Neuronal stem cell (in vitro differentiated cells): ENCODE results near the gene CASKIN2.

Source experiments
- DNase-seq: peaks from one replicate; pipeline ENCODE4 v3.0.0-alpha.2; 2013; ENCODE audit warnings: low spot score
- H2AFZ ChIP-seq: one replicate; pipeline ENCODE4 v1.6.1; 2013; ENCODE audit warnings: mild to moderate bottlenecking, low read length, inconsistent platforms
- H2AK5ac ChIP-seq: 2 replicates; pipeline ENCODE4 v1.6.1; 2013; ENCODE audit warnings: low read depth, mild to moderate bottlenecking, inconsistent platforms, low read length, moderate library complexity, mixed read lengths
- H2BK120ac ChIP-seq: 2 replicates; pipeline ENCODE4 v1.6.1; 2013; ENCODE audit warnings: low read depth, mild to moderate bottlenecking, inconsistent platforms, low read length, moderate library complexity, mixed read lengths
- H2BK12ac ChIP-seq: one replicate; pipeline ENCODE4 v1.6.1; 2013; ENCODE audit warnings: low read length, inconsistent platforms
- H2BK15ac ChIP-seq: 2 replicates; pipeline ENCODE4 v1.6.1; 2013; ENCODE audit warnings: mild to moderate bottlenecking, low read length, inconsistent platforms, mixed read lengths
- H2BK5ac ChIP-seq: one replicate; pipeline ENCODE4 v1.6.1; 2013; ENCODE audit warnings: inconsistent platforms, mild to moderate bottlenecking, low read length, moderate library complexity
- H3K14ac ChIP-seq: one replicate; pipeline ENCODE4 v1.6.1; 2013; ENCODE audit warnings: low read length, inconsistent platforms
- H3K18ac ChIP-seq: 2 replicates; pipeline ENCODE4 v1.6.1; 2013; ENCODE audit warnings: low read length, inconsistent platforms
- H3K23ac ChIP-seq: 2 replicates; pipeline ENCODE4 v1.6.1; 2013; ENCODE audit warnings: low read depth, mild to moderate bottlenecking, mixed read lengths, low read length, inconsistent platforms; ENCODE audit not compliant: poor library complexity
- H3K27ac ChIP-seq: replicated peaks from 3 replicates; pipeline ENCODE4 v1.5.1; 2013; ENCODE audit warnings: low read length, inconsistent platforms
- H3K27me3 ChIP-seq, 3 experiments: 2 replicates each; pipeline ENCODE4 v1.6.1; 2013; ENCODE audit warnings: low read length in 3 of 3, mild to moderate bottlenecking in 2 of 3, inconsistent platforms in 1 of 3, low read depth in 1 of 3, mixed read lengths in 1 of 3, moderate library complexity in 1 of 3; ENCODE audit not compliant: control insufficient read depth in 3 of 3, insufficient read depth in 3 of 3
- H3K36me3 ChIP-seq, 2 donors: replicated peaks in 1 of 2; 2 replicates each; pipeline ENCODE4 v1.6.1; 2013; ENCODE audit warnings: low read length in 2 of 2; ENCODE audit not compliant: control insufficient read depth in 2 of 2, insufficient read depth in 2 of 2
- H3K4ac ChIP-seq: 2 replicates; pipeline ENCODE4 v1.6.1; 2013; ENCODE audit warnings: inconsistent platforms, mild to moderate bottlenecking, low read length, moderate library complexity
- H3K4me1 ChIP-seq, 2 donors: 1 replicate in 1 of 2; 2 replicates in 1 of 2; pipeline ENCODE4 v1.6.1; 2013; ENCODE audit warnings: low read length in 2 of 2, low read depth in 1 of 2; ENCODE audit not compliant: control insufficient read depth in 2 of 2, insufficient read depth in 1 of 2
- H3K4me2 ChIP-seq: one replicate; pipeline ENCODE4 v1.6.1; 2013; ENCODE audit warnings: mild to moderate bottlenecking, low read length, inconsistent platforms; ENCODE audit not compliant: insufficient read depth, poor library complexity, severe bottlenecking
- H3K4me3 ChIP-seq, 2 donors: 2 replicates each; pipeline ENCODE4 v1.5.1; 2013; ENCODE audit warnings: low read length in 2 of 2, mild to moderate bottlenecking in 2 of 2, inconsistent platforms in 1 of 2, moderate library complexity in 1 of 2
- H3K79me1 ChIP-seq: one replicate; pipeline ENCODE4 v1.6.1; 2013; ENCODE audit warnings: low read depth, mild to moderate bottlenecking, inconsistent platforms, low read length, moderate library complexity
- H3K9ac ChIP-seq: one replicate; pipeline ENCODE4 v1.6.1; 2013; ENCODE audit warnings: mild to moderate bottlenecking, low read depth, low read length, inconsistent platforms; ENCODE audit not compliant: poor library complexity
- H3K9me3 ChIP-seq, 2 donors: replicated peaks in 1 of 2; 2 replicates each; pipeline versions ENCODE3 to v1.6.1; 2013; ENCODE audit warnings: low read length in 2 of 2, mild to moderate bottlenecking in 2 of 2, inconsistent platforms in 1 of 2, low read depth in 1 of 2, mixed read lengths in 1 of 2, moderate library complexity in 1 of 2; ENCODE audit not compliant: control insufficient read depth in 2 of 2, insufficient read depth in 1 of 2
- H4K8ac ChIP-seq: one replicate; pipeline ENCODE4 v1.6.1; 2013; ENCODE audit warnings: low read depth, mild to moderate bottlenecking, inconsistent platforms, low read length, moderate library complexity
- H4K91ac ChIP-seq: one replicate; pipeline ENCODE4 v1.6.1; 2013; ENCODE audit warnings: low read length, low read depth, mild to moderate bottlenecking, inconsistent platforms; ENCODE audit not compliant: poor library complexity
- WGBS, 2 donors: extraction: QIAGEN DNeasy Blood & Tissue Kit; methylation state at CpG; one replicate each; pipeline ENCODE4 v1.1.7; 2013; ENCODE audit warnings: missing lambda C conversion rate in 2 of 2, mixed read lengths in 1 of 2; ENCODE audit not compliant: insufficient read length in 2 of 2, insufficient replicate concordance in 1 of 2; ENCODE audit errors: extremely low coverage in 2 of 2; 5-methylcytosine and 5-hydroxymethylcytosine counted together

CASKIN2 gene

DNA sequence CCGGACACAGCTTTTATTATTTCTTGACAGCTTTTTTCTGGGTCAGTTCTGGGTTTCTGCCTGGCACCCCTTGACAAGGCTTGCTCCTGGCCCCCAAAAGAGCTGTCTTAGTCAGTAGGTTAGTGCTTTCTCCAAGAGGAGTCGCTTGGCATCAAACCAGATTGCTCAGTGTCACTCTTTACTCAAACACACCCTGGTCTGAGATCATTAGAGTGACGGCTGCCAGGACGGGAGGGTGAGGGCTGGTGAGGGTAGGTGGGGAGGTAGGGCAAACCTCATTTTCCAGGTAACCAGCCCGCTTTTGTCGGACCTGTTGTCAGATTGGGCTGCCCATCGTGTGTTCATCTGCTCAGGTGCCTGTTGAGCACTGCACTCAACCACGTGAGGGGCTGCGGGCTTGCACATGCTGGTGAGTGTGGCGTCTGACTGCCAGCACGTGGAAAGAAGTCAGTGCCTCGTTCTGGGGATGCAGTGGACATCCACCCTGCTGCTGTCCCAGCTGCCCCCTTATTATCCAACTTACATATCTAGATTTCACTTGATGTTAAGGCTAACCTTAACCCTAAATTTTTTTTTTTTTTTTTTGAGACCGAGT is 46.5 kb downstream of the CASKIN2 start:
- H4K91ac ChIP-seq = no peak overlapping the region
- no peak overlapping the region for H2BK15ac ChIP-seq
- no peak overlapping the region for H2BK12ac ChIP-seq
- H3K4ac ChIP-seq = no peak overlapping the region
- no peaks in the 10 kb centered on the region for H3K79me1 ChIP-seq
- no peak overlapping the region for H2AFZ ChIP-seq
- no peak overlapping the region for H3K4me3 ChIP-seq
- no peak overlapping the region for H3K4me2 ChIP-seq
- peaks cover 4 to 31% of the 10 kb centered on the region in 2 donors for H3K36me3 ChIP-seq
- H4K8ac ChIP-seq = no peak overlapping the region
- H2BK5ac ChIP-seq = no peak overlapping the region
- H2BK120ac ChIP-seq = no peak overlapping the region
- no peak for DNase-seq
- no peak overlapping the region for H3K27ac ChIP-seq
- no CpG with 5 or more reads among the region's 13 CpGs for WGBS, 2 donors
- no peaks in the 10 kb centered on the region for H3K9me3 ChIP-seq
- H2AK5ac ChIP-seq = no peak overlapping the region
- H3K9ac ChIP-seq = no peak overlapping the region
- no peak overlapping the region for H3K23ac ChIP-seq
- H3K18ac ChIP-seq = peak overlapping the region; percentile 35
- no peaks in the 10 kb centered on the region for H3K4me1 ChIP-seq
- H3K14ac ChIP-seq = no peak overlapping the region
- H3K27me3 ChIP-seq = no peaks in the 10 kb centered on the region

DNA sequence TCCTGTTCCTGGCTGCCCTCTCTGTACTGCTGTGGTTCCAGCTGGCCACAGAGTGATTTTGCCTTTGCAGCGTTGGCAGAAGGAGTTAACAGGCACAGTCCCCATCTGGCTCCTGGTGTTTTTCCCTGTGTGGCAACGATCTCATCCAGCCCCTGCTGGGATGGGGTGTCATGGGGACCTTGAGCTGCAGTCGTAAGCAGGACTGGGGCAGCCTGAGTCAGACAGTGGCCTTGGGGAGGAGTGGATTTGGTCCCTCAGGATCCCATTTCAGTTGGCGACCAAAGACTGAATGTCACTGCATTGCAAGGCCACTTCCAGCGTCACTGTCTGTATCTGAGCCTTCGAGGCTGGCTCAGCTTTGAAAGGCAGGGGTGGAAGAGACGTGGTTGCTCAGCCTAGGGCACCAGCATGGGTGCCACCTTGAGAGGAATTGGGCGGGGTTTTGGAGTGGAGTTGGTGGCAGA is 47.0 kb downstream of the CASKIN2 start:
- H3K79me1 ChIP-seq = no peaks in the 10 kb centered on the region
- no peak overlapping the region for H2BK15ac ChIP-seq
- peaks cover 3 to 27% of the 10 kb centered on the region in 2 donors for H3K36me3 ChIP-seq
- no peak overlapping the region for H2BK5ac ChIP-seq
- H3K9me3 ChIP-seq = no peaks in the 10 kb centered on the region
- H2AFZ ChIP-seq = no peak overlapping the region
- no peak overlapping the region for H3K9ac ChIP-seq
- H3K4me2 ChIP-seq = no peak overlapping the region
- no peak overlapping the region for H3K4ac ChIP-seq
- no peaks in the 10 kb centered on the region for H3K27me3 ChIP-seq
- H4K8ac ChIP-seq = no peak overlapping the region
- H3K18ac ChIP-seq = no peak overlapping the region
- no peak overlapping the region for H3K27ac ChIP-seq
- DNase-seq = no peak
- H2BK120ac ChIP-seq = no peak overlapping the region
- H3K4me3 ChIP-seq = no peak overlapping the region
- H3K14ac ChIP-seq = no peak overlapping the region
- WGBS, 2 donors = no CpG with 5 or more reads among the region's 8 CpGs
- H3K4me1 ChIP-seq = no peaks in the 10 kb centered on the region
- H2BK12ac ChIP-seq = no peak overlapping the region
- no peak overlapping the region for H2AK5ac ChIP-seq
- no peak overlapping the region for H4K91ac ChIP-seq
- H3K23ac ChIP-seq = no peak overlapping the region

DNA sequence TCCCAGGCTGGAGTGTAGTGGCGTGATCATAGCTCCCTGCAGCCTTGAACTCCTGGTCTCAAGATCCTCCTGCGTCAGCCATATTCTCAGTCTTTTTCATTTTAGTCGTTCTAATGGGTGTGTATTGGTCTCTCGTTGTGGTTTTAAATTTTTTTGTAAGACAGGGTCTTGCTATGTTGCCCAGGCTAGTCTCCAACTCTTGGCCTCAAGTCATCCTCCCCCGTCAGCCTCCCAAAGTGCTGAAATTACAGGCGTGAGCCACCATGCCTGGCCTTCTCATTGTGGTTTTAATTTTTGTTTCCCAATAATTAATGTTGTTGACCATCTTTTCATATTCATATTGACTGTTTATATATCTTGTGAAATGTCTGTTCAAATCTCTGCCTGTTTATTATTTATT is 50.3 kb downstream of the CASKIN2 start:
- H3K18ac ChIP-seq = no peak overlapping the region
- no peak overlapping the region for H3K4ac ChIP-seq
- H3K4me3 ChIP-seq = no peak overlapping the region
- H3K27me3 ChIP-seq = no peaks in the 10 kb centered on the region
- H2BK15ac ChIP-seq = no peak overlapping the region
- DNase-seq = no peak
- H4K8ac ChIP-seq = no peak overlapping the region
- no peaks in the 10 kb centered on the region for H3K4me1 ChIP-seq
- no peak overlapping the region for H2BK120ac ChIP-seq
- peaks cover 0 to 6% of the 10 kb centered on the region in 2 donors for H3K36me3 ChIP-seq
- no peak overlapping the region for H2BK5ac ChIP-seq
- H2AK5ac ChIP-seq = no peak overlapping the region
- no peak overlapping the region for H3K4me2 ChIP-seq
- no peak overlapping the region for H3K23ac ChIP-seq
- no peaks in the 10 kb centered on the region for H3K79me1 ChIP-seq
- no peak overlapping the region for H4K91ac ChIP-seq
- H3K9ac ChIP-seq = no peak overlapping the region
- no peaks in the 10 kb centered on the region for H3K9me3 ChIP-seq
- no peak overlapping the region for H2AFZ ChIP-seq
- H3K14ac ChIP-seq = no peak overlapping the region
- H3K27ac ChIP-seq = no peak overlapping the region
- H2BK12ac ChIP-seq = no peak overlapping the region
- WGBS, 2 donors = no CpG with 5 or more reads among the region's 6 CpGs

DNA sequence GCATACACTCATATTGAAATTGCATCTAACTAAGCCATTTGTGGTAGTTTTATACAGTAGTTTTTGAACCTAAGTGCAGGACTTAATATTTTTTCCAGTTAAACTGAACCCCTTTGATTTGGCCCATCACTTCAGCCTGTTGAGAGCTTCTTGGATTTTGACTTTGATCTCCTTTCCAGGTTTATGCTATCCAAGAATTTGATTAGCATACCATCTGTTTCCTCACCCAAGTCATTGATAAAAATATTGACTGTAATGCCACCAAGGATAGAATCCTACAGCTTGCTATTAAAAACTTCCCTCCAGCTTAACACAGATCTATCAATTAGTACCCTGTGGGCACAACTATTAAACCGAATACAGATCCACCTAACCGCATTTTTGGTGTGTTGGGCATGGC is 51.7 kb downstream of the CASKIN2 start:
- H3K4me3 ChIP-seq = no peak overlapping the region
- no peak overlapping the region for H2BK12ac ChIP-seq
- H3K4ac ChIP-seq = no peak overlapping the region
- peaks cover 0 to 6% of the 10 kb centered on the region in 2 donors for H3K4me1 ChIP-seq
- H3K23ac ChIP-seq = no peak overlapping the region
- no peak overlapping the region for H2BK15ac ChIP-seq
- H3K14ac ChIP-seq = no peak overlapping the region
- no peak overlapping the region for H2AFZ ChIP-seq
- H3K4me2 ChIP-seq = no peak overlapping the region
- no peak overlapping the region for H3K27ac ChIP-seq
- WGBS, 2 donors = no CpG with 5 or more reads among the region's 2 CpGs
- no peak for DNase-seq
- no peak overlapping the region for H2AK5ac ChIP-seq
- peaks cover 0 to 2% of the 10 kb centered on the region in 2 donors for H3K36me3 ChIP-seq
- no peaks in the 10 kb centered on the region for H3K27me3 ChIP-seq
- H3K79me1 ChIP-seq = no peaks in the 10 kb centered on the region
- no peak overlapping the region for H4K91ac ChIP-seq
- no peaks in the 10 kb centered on the region for H3K9me3 ChIP-seq
- H3K9ac ChIP-seq = no peak overlapping the region
- H4K8ac ChIP-seq = no peak overlapping the region
- H2BK120ac ChIP-seq = no peak overlapping the region
- no peak overlapping the region for H2BK5ac ChIP-seq
- no peak overlapping the region for H3K18ac ChIP-seq
